ENCODE data around the gene C11orf58.

C11orf58 gene

GRCh38 chr11:16786131-16786530 lies 47.7 kb downstream of the C11orf58 start:
- no peak for DNase-seq

GRCh38 chr11:16787035-16787742 lies 48.7 kb downstream of the C11orf58 start:
- no peak for DNase-seq

- peak; percentile 60 for DNase-seq
Observed at GRCh38 chr11:16788141-16789062, 50.0 kb downstream of the C11orf58 start.

GRCh38 chr11:16789063-16789420 lies 50.6 kb downstream of the C11orf58 start:
- DNase-seq: no peak

GRCh38 chr11:16789560-16790485 lies 51.4 kb downstream of the C11orf58 start:
- DNase-seq: no peak

GRCh38 chr11:16790486-16791190 lies 52.2 kb downstream of the C11orf58 start:
- no peak for DNase-seq

GRCh38 chr11:16791191-16791961 lies 52.9 kb downstream of the C11orf58 start:
- DNase-seq: no peak

- DNase-seq: no peak
Observed at GRCh38 chr11:16792426-16792825, 54.0 kb downstream of the C11orf58 start.

GRCh38 chr11:16793009-16793408 lies 54.6 kb downstream of the C11orf58 start:
- DNase-seq: no peak

GRCh38 chr11:16793511-16793910 lies 55.1 kb downstream of the C11orf58 start:
- DNase-seq: no peak

- DNase-seq: no peak
Observed at GRCh38 chr11:16794047-16794818, 55.8 kb downstream of the C11orf58 start.

GRCh38 chr11:16795146-16795545 lies 56.7 kb downstream of the C11orf58 start:
- no peak for DNase-seq

- no peak for DNase-seq
Observed at GRCh38 chr11:16796311-16796710, 57.9 kb downstream of the C11orf58 start.

GRCh38 chr11:16797776-16798175 lies 59.3 kb downstream of the C11orf58 start:
- no peak for DNase-seq

GRCh38 chr11:16799221-16799620 lies 60.8 kb downstream of the C11orf58 start:
- DNase-seq: no peak

GRCh38 chr11:16799890-16800289 lies 61.4 kb downstream of the C11orf58 start:
- no peak for DNase-seq

GRCh38 chr11:16800382-16800781 lies 61.9 kb downstream of the C11orf58 start:
- DNase-seq: no peak

- DNase-seq: no peak
Observed at GRCh38 chr11:16801288-16801980, 63.0 kb downstream of the C11orf58 start.

- no peak for DNase-seq
Observed at GRCh38 chr11:16804104-16804947, 65.9 kb downstream of the C11orf58 start.

Measured in stimulated activated CD4-positive, alpha-beta T cell treated with anti-CD3 and anti-CD28 coated beads, Interleukin-4, amount 100 ng/mL, for 1 hour (primary cell).